Ectodermal cell (in vitro differentiated cells): ENCODE data around the gene TEF.
"Not testable (repeated sequence)": the region's sequence is repeated elsewhere in the genome, so short reads cannot be mapped to it uniquely, and the experiment has no call there.

ENCODE experiments used
- H3K27ac ChIP-seq: 2 replicates; pipeline ENCODE4 v1.7.0; 2013; ENCODE audit warnings: mild to moderate bottlenecking, low read depth, low read length; ENCODE audit not compliant: insufficient read depth, poor library complexity, severe bottlenecking
- H3K27me3 ChIP-seq: 2 replicates; pipeline ENCODE4 v1.7.0; 2013; ENCODE audit warnings: mild to moderate bottlenecking, low read length; ENCODE audit not compliant: insufficient read depth, control insufficient read depth, poor library complexity, severe bottlenecking
- H3K36me3 ChIP-seq: one replicate; pipeline ENCODE4 v1.7.0; 2013; ENCODE audit warnings: low read length; ENCODE audit not compliant: control insufficient read depth, insufficient read depth
- H3K4me1 ChIP-seq: one replicate; pipeline ENCODE4 v1.7.0; 2013; ENCODE audit warnings: low read length; ENCODE audit not compliant: control insufficient read depth, insufficient read depth
- H3K4me3 ChIP-seq: 2 replicates; pipeline ENCODE4 v1.7.0; 2013; ENCODE audit warnings: low read depth, low read length, control low read depth; ENCODE audit not compliant: insufficient read depth
- H3K9me3 ChIP-seq: 2 replicates; pipeline ENCODE4 v1.7.0; 2013; ENCODE audit warnings: mild to moderate bottlenecking, low read length, moderate library complexity; ENCODE audit not compliant: control insufficient read depth
- WGBS, 2 experiments: methylation state at CpG; one replicate each; pipeline ENCODE4 v1.1.7; 2013; ENCODE audit warnings: missing lambda C conversion rate in 2 of 2; 5-methylcytosine and 5-hydroxymethylcytosine counted together

The TEF gene

DNA sequence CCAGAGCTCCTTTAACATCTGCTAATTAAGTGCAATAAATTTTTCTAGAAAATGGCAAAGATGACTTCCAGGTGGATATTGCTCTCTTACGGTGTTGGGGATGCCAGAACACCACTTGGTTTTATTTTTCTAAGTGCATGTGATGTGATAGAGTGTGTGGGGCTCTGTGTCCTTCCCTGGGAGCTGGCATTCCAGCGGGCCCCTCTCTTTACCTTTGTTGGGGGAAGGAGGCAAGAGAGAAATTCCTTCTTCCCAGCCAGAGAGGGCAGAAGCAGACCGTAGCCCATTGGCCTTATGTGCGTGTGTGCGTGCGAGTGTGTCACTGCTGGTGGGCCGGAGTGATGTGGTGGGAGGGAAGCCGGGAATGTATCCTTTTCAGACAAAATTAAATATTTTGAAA, 17.2 kb downstream of the TEF start:
- H3K4me3 ChIP-seq = no peak overlapping the region
- no peaks in the 10 kb centered on the region for H3K27me3 ChIP-seq
- no peak overlapping the region for H3K27ac ChIP-seq
- WGBS, 2 experiments = 88 to 89% methylated on average over 7 to 8 of the region's 8 CpGs
- peaks cover 5% of the 10 kb centered on the region for H3K4me1 ChIP-seq
- peaks cover 30% of the 10 kb centered on the region for H3K36me3 ChIP-seq
- H3K9me3 ChIP-seq = no peaks in the 10 kb centered on the region

DNA sequence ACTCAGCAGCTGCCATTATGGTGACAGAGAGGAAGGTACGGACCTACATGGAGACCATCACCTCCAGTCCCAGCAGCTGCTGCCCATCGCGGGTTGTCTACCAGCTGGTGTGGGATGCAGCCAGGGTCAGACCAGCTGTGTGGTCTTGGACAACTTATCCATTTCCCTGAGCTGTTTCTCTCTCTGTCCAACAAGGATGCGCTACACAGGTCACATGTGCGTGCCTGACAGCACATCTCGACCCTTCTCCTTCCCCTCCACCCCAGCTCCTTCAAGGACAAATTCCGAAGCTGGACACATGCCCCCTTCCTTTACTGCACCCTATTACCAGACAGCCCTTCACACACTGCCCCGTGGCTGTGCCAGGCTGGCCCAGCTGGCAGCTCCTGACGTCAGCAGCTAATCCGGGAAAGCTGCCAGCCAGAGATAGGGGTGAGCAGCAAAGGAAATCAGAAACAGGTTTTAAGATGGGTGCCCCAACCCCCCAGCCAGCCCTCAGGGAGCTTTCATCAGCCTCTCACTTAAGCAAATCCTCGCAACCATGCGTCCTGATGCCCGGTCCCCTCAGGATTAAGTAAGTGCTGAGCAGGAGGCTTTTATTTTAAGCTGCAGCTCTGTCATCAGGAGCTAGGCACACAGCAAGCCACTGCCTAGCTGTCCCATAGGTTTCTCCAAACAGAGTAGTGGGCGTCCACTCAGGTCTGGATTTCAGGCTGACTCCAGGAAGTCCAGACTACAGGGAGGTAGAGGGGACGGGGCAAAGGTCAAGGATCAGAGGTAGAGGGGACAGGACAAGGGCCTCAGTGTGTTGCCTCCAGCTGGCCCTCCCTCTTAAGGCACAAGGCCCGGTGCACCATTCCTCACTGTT, 20.3 kb downstream of the TEF start:
- no peak overlapping the region for H3K27ac ChIP-seq
- no peak overlapping the region for H3K4me3 ChIP-seq
- no peaks in the 10 kb centered on the region for H3K9me3 ChIP-seq
- no peaks in the 10 kb centered on the region for H3K27me3 ChIP-seq
- 85 to 86% methylated on average over 16 of the region's 16 CpGs for WGBS, 2 experiments
- H3K4me1 ChIP-seq = peaks cover 5% of the 10 kb centered on the region
- peaks cover 3% of the 10 kb centered on the region for H3K36me3 ChIP-seq

DNA sequence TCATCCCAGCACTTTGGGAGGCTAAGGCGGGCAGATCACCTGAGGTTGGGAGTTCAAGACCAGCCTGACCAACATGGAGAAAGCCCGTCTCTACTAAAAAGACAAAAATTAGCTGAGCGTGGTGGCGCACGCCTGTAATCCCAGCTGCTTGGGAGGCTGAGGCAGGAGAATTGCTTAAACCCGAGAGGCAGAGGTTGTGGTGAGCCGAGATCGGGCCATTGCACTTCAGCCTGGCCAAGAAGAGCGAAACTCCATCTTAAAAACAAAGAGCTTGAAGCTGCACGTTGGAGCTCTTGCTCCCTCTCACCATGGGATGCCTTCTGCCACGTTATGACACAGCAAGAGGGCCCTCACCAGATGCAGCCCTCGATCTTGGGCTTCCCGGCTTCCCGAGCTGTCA, 21.1 kb downstream of the TEF start:
- not testable (repeated sequence) for H3K4me1 ChIP-seq, H3K27me3 ChIP-seq, H3K4me3 ChIP-seq, H3K9me3 ChIP-seq, H3K36me3 ChIP-seq, H3K27ac ChIP-seq
- WGBS, 2 experiments = 91% methylated on average over 14 of the region's 14 CpGs

DNA sequence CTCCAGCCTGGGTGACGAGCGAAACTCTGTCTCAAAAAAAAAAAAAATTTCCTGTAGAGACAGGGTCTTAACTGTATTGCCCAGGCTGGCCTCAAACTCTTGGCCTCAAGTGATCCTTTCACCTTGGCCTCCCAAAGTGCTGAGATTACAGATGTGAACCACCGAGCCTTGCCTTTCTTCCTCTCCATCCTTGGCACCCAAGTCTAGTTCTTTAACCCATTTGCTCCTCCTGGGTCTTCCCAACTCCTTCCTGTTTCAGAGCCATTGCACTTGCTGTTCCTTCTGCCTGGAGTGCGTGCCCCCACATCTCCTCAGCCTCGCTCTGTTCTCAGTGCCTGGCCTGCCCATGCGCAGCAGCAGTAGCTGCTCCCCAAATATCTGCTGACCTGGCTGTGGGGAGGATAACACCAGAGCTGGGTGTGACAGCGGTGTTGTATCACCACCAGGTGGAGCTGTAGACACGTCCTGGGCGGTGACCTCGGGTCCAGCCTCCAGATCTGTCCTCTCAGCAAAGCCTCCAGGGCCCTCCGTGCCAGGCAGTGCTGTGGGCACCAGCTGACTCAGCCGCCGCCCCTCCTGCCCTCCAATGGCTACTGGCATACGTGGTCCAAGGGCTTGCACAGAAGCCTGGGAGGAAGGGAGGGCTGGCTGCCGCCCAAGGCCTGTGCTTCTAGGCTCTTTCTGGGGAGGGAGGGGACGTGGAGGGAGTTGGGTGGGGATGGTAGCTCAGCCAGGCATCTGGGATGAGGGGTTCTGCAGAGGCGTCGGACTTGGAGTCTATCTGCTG, 22.0 kb downstream of the TEF start:
- no peak overlapping the region for H3K27ac ChIP-seq
- H3K4me1 ChIP-seq = peaks cover 5% of the 10 kb centered on the region
- H3K27me3 ChIP-seq = no peaks in the 10 kb centered on the region
- 33 to 36% methylated on average over 18 of the region's 18 CpGs for WGBS, 2 experiments
- no peaks in the 10 kb centered on the region for H3K9me3 ChIP-seq
- H3K4me3 ChIP-seq = no peak overlapping the region
- no peaks in the 10 kb centered on the region for H3K36me3 ChIP-seq

DNA sequence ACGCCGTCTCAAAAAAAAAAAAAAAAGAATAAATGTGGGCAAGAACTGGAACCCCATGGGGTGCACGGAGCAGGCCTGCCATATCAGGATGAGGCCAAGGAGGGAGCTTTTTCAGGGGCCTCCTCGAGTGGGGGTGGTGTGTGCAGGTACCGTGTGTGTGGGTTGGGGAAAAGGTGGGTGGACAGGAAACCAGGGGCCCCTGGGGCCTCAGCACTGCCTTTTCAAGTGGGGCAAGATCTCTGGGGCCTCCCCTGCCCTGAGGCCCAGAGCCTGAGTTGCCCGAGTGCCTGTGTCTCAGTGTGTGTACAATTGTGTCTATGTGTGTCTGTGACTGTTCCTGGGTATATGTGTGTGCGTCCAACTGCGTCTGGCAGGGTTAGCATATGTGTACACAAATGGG, 23.8 kb downstream of the TEF start:
- H3K27ac ChIP-seq = no peak overlapping the region
- H3K4me3 ChIP-seq = no peak overlapping the region
- no peaks in the 10 kb centered on the region for H3K9me3 ChIP-seq
- H3K36me3 ChIP-seq = no peaks in the 10 kb centered on the region
- peaks cover 5% of the 10 kb centered on the region for H3K4me1 ChIP-seq
- no peaks in the 10 kb centered on the region for H3K27me3 ChIP-seq
- WGBS, 2 experiments = 90 to 92% methylated on average over 8 of the region's 8 CpGs

DNA sequence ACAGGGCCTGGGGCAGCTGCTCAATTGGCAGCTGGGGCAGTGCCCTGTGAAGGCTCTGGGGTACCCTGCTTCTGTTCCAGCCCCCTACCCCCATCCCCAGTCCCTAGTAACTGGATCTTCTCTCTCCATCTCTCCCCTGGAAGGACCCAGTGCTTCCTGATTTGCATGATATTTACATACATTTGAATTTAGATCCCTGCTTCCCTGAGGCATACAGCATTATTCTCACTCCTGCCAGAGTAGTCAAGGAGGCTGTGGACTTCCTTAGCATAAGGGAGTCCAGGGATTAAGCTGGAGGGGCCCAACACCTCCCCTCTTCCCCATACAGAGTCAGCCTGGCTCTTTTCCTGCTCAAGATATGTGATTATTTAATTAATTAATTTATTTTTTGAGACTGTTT, 24.7 kb downstream of the TEF start:
- Histone ChIP-seq H3K27me3 (no peaks in the 10 kb centered on the region), H3K4me1 (peaks cover 8% of the 10 kb centered on the region), H3K36me3 (no peaks in the 10 kb centered on the region), H3K9me3 (no peaks in the 10 kb centered on the region), H3K27ac (no peak overlapping the region), H3K4me3 (no peak overlapping the region)

DNA sequence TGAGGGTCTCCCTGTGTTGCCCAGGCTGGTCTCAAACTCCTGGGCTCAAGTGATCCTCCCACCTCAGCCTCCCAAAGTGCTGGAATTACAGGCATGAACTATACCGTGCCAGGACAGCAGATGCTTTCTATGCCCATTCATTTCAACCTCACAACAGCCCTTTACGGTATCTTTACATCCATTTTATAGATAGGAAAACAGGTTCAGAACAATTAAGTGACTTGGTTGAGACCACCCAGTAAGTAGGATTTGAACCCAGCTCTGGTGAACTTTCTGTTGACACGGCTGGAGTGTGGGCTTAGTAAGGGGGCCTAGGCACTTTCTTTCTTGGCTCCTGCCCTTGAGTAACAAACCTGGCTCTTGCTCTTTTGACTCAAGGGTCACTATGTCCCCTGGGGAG, 25.7 kb downstream of the TEF start:
- no peaks in the 10 kb centered on the region for H3K9me3 ChIP-seq
- H3K27ac ChIP-seq = no peak overlapping the region
- no peaks in the 10 kb centered on the region for H3K27me3 ChIP-seq
- H3K4me3 ChIP-seq = no peak overlapping the region
- 94% methylated on average over 3 of the region's 3 CpGs for WGBS, 2 experiments
- H3K36me3 ChIP-seq = no peaks in the 10 kb centered on the region
- peaks cover 3% of the 10 kb centered on the region for H3K4me1 ChIP-seq

DNA sequence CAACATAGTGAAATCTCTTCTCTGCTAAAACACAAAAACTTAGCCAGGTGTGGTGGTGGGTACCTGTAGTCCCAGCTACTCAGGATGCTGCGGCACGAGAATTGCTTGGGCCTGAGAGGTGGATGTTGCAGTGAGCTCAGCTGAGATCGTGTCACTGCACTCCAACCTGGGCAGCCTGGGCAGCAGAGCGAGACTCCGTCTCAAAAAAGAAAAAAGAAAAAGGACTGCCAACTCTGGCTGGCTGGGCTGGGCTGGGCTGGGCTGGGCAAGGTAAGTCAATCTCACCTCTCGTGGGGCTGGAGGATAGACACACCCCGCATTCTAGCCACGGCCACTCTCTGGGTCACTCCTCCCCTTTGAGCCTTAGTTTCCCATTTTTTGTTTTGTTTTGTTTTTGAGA, 26.9 kb downstream of the TEF start:
- Histone ChIP-seq H3K4me1 (peaks cover 3% of the 10 kb centered on the region), H3K27me3 (no peaks in the 10 kb centered on the region), H3K4me3 (no peak overlapping the region), H3K9me3 (no peaks in the 10 kb centered on the region), H3K36me3 (no peaks in the 10 kb centered on the region), H3K27ac (no peak overlapping the region)
- 86 to 93% methylated on average over 8 of the region's 8 CpGs for WGBS, 2 experiments

DNA sequence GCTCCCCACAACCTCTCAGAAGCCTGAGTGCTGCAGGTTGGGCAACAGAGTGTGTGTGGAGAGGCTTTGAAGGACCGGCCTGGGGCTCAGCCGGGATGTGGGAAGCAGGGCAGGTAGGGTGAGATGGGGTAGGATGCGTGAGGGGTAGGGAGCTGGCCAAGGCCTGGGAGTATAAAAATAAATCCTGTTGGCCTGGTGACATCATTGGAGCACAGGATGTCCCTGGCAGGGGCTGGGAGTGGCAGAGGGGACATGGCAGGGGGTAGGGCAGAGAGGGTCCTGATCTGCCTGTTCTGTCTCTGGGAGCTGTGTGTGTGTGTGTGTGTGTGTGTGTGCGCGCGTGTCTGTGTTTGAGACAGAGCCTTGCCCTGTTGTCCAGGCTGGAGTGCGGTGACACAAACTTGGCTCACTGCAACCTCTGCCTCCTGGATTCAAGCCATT, 28.6 kb downstream of the TEF start:
- Histone ChIP-seq H3K9me3 (no peaks in the 10 kb centered on the region), H3K4me3 (no peak overlapping the region), H3K4me1 (peaks cover 11% of the 10 kb centered on the region), H3K36me3 (no peaks in the 10 kb centered on the region), H3K27ac (no peak overlapping the region), H3K27me3 (no peaks in the 10 kb centered on the region)
- 76 to 77% methylated on average over 7 of the region's 7 CpGs for WGBS, 2 experiments

DNA sequence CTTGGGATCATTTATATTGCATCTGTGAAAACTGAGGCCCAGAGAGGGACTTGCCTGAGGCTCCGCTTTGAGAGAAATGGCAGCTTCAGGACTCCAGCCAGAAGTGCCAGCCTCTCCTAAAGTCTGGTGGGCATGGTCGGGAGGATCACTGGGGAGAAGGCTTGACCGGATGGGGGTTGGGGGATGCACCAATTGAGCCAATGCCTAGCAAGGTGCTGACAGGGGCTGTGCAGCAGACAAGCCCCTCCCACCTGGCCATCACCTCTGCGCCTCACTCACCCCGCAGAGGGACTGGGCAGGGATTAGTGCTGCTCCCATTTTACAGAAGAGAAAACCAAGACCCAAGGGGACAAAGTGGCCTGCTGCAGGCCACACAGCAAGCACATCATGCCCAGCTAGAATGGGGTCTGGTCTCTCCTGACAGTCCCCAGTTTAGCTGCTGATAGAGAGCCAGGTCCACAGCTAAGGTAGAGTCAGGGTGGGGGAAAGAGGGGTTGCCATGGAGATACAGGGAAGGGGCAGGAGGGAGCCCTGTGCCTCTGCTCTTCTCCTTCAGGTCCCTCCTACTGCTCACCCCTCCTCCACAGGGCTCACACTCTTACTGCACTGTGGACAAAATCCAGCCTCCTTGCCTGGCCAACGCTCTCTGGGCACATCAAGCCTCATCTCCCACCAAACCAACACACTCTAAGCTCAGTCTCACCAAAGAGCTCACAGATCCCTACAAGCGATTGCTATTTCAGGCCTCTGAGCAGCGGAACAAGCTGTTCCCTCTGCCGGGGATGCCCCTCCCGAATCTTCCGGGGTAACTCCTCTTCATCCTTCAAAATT, 29.5 kb downstream of the TEF start:
- 87 to 88% methylated on average over 11 of the region's 11 CpGs for WGBS, 2 experiments
- no peak overlapping the region for H3K27ac ChIP-seq

More for the DNA sequence above, 29.5 kb downstream of the TEF start:
- H3K36me3 ChIP-seq = no peaks in the 10 kb centered on the region
- H3K9me3 ChIP-seq = no peaks in the 10 kb centered on the region
- H3K4me3 ChIP-seq = no peak overlapping the region
- peaks cover 11% of the 10 kb centered on the region for H3K4me1 ChIP-seq
- no peaks in the 10 kb centered on the region for H3K27me3 ChIP-seq
